HUES48 (cell line): Measurements from ENCODE around the gene PSMB11.

Experiments
- H3K27ac ChIP-seq: one replicate; pipeline ENCODE4 v1.7.0; 2013; ENCODE audit warnings: low read depth, low read length, inconsistent platforms
- H3K27me3 ChIP-seq: 2 replicates; pipeline ENCODE4 v1.6.1; 2013; ENCODE audit warnings: mild to moderate bottlenecking, low read length; ENCODE audit not compliant: control insufficient read depth, insufficient read depth
- H3K36me3 ChIP-seq: 2 replicates; pipeline ENCODE4 v1.6.1; 2013; ENCODE audit warnings: low read length; ENCODE audit not compliant: control insufficient read depth, insufficient read depth
- H3K4me1 ChIP-seq: 2 replicates; pipeline ENCODE4 v1.6.1; 2013; ENCODE audit warnings: mild to moderate bottlenecking, low read length; ENCODE audit not compliant: control insufficient read depth, insufficient read depth
- H3K4me3 ChIP-seq: 2 replicates; pipeline ENCODE4 v1.5.1; 2013; ENCODE audit warnings: mild to moderate bottlenecking, low read depth, low read length
- H3K9ac ChIP-seq: 2 replicates; pipeline ENCODE4 v1.6.1; 2013; ENCODE audit warnings: mild to moderate bottlenecking, low read depth, low read length, moderate library complexity
- H3K9me3 ChIP-seq: 2 replicates; pipeline ENCODE4 v1.6.1; 2013; ENCODE audit warnings: low read length; ENCODE audit not compliant: control insufficient read depth, insufficient read depth

The PSMB11 gene

DNA sequence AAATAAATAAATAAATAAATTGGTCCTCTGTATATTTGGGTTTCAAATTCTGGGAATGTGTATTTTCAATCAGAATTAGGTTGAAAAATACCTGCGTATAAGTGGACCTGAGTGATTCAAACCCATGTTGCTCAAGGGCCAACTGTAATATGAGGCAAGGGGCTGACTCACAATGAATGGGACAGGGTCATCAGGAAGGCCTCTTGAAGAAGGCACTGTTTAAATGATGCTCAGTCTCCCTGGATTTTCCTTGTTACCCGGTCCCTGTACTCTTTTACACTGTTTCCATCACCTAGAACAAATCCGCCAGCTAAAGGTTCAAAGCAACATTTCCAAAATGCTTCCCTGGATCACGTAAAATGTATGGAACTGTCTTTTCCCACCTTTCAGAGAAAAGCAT lies 11.1 kb upstream of the PSMB11 start:
- no peak overlapping the region for H3K4me3 ChIP-seq
- no peaks in the 10 kb centered on the region for H3K9me3 ChIP-seq
- H3K27ac ChIP-seq, result no peak overlapping the region
- peaks cover 54% of the 10 kb centered on the region for H3K36me3 ChIP-seq
- H3K9ac ChIP-seq, result no peak overlapping the region
- H3K27me3 ChIP-seq, result no peaks in the 10 kb centered on the region
- H3K4me1 ChIP-seq, result peaks cover 6% of the 10 kb centered on the region

- no peaks in the 10 kb centered on the region for H3K9me3 ChIP-seq
- peak overlapping the region; percentile 90 for H3K4me3 ChIP-seq
- H3K36me3 ChIP-seq, result peaks cover 42% of the 10 kb centered on the region
- H3K27me3 ChIP-seq, result no peaks in the 10 kb centered on the region
- no peak overlapping the region for H3K27ac ChIP-seq
- no peak overlapping the region for H3K9ac ChIP-seq
- H3K4me1 ChIP-seq, result peaks cover 6% of the 10 kb centered on the region
Observed at GRCh38 chr14:23033251-23033727, 8.7 kb upstream of the PSMB11 start.

GRCh38 chr14:23033801-23034497 lies 8.1 kb upstream of the PSMB11 start:
- Histone ChIP-seq H3K27ac (peak overlapping the region; percentile 98), H3K9ac (peak overlapping the region; percentile 92), H3K9me3 (no peaks in the 10 kb centered on the region), H3K27me3 (no peaks in the 10 kb centered on the region), H3K36me3 (peaks cover 36% of the 10 kb centered on the region), H3K4me3 (peak overlapping the region; percentile 90), H3K4me1 (peaks cover 6% of the 10 kb centered on the region)

- Histone ChIP-seq H3K9ac (peak within 1 kb of the TSS; percentile 92), H3K9me3 (no peaks in the 10 kb centered on the region), H3K36me3 (peaks cover 30% of the 10 kb centered on the region), H3K27me3 (no peaks in the 10 kb centered on the region), H3K27ac (peak within 1 kb of the TSS; percentile 98), H3K4me1 (peaks cover 6% of the 10 kb centered on the region), H3K4me3 (peak within 1 kb of the TSS; percentile 90)
Observed at GRCh38 chr14:23034498-23035302, 7.3 kb upstream of the PSMB11 start, which contains the start of gene PSMB5. Gene PSMB5, minus strand, starts transcription at chr14:23034900. Its CDS starts 19 bp downstream, at chr14:23034881.

- Histone ChIP-seq H3K9ac (peak overlapping the region; percentile 92; the same call in 1 of the 2 replicates), H3K4me3 (peak overlapping the region; percentile 90), H3K36me3 (peaks cover 27% of the 10 kb centered on the region)
Observed at GRCh38 chr14:23035303-23036144, 6.5 kb upstream of the PSMB11 start.

GRCh38 chr14:23040100-23040499 lies 1.9 kb upstream of the PSMB11 start:
- Histone ChIP-seq H3K4me3 (no peak overlapping the region), H3K27me3 (no peaks in the 10 kb centered on the region), H3K36me3 (no peaks in the 10 kb centered on the region), H3K9ac (no peak overlapping the region), H3K4me1 (peaks cover 6% of the 10 kb centered on the region), H3K27ac (no peak overlapping the region), H3K9me3 (no peaks in the 10 kb centered on the region)

More at GRCh38 chr14:23035303-23036144, 6.5 kb upstream of the PSMB11 start:
- H3K9me3 ChIP-seq, result no peaks in the 10 kb centered on the region
- peak overlapping the region; percentile 98 for H3K27ac ChIP-seq
- H3K4me1 ChIP-seq, result peaks cover 6% of the 10 kb centered on the region
- H3K27me3 ChIP-seq, result no peaks in the 10 kb centered on the region

DNA sequence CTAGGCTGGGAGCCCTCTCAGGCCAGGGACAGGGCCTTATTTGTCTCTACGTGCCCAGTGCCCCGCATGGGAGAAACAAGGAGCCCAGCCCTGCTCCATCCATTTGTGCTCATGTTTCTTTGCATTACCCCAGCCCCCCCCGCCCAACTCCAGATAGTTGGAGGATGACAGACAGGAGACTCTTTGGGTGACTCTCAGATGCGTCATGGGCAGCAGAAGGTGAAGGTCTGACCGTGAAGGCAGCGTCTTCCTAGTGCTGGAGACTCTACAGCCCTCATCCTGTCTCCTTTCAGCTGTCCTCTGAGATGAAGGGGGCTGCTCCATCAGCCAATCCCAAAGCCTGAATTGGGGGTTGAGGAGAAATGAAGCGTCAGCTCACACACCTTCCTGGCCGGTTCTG lies 283 bp upstream of the PSMB11 start:
- Histone ChIP-seq H3K27me3 (no peaks in the 10 kb centered on the region), H3K9ac (no peak overlapping the region), H3K4me3 (no peak overlapping the region), H3K36me3 (no peaks in the 10 kb centered on the region), H3K4me1 (no peaks in the 10 kb centered on the region), H3K9me3 (no peaks in the 10 kb centered on the region), H3K27ac (no peak overlapping the region)

DNA sequence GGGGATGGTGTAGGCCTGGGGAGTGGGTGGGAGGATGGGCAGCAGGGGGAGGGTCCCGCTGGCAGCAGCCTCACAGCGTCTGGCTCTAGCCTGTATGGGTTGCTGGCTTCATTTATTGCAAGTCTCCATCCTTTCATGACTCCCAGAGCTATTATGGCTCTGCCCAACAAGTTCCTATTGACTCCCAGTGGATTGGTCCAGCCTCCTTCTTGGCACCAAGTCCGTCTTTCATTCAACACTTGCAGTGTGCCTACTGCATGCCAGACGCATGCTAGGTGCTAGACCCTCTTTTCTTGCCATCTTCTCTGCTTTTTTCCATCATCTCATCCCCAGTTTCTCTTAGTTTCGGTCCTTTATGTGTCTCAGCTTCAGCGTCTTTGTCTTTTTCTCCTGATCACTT lies 1.1 kb downstream of the PSMB11 start:
- no peaks in the 10 kb centered on the region for H3K4me1 ChIP-seq
- no peaks in the 10 kb centered on the region; the same call in 1 of the 2 replicates for H3K36me3 ChIP-seq
- no peaks in the 10 kb centered on the region for H3K9me3 ChIP-seq
- H3K4me3 ChIP-seq, result no peak overlapping the region
- H3K9ac ChIP-seq, result no peak overlapping the region
- H3K27ac ChIP-seq, result no peak overlapping the region
- no peaks in the 10 kb centered on the region for H3K27me3 ChIP-seq

GRCh38 chr14:23043754-23044153 lies 1.7 kb downstream of the PSMB11 start:
- Histone ChIP-seq H3K36me3 (no peaks in the 10 kb centered on the region; the same call in 1 of the 2 replicates), H3K27me3 (no peaks in the 10 kb centered on the region), H3K27ac (no peak overlapping the region), H3K9me3 (no peaks in the 10 kb centered on the region), H3K9ac (no peak overlapping the region), H3K4me1 (no peaks in the 10 kb centered on the region), H3K4me3 (no peak overlapping the region)

DNA sequence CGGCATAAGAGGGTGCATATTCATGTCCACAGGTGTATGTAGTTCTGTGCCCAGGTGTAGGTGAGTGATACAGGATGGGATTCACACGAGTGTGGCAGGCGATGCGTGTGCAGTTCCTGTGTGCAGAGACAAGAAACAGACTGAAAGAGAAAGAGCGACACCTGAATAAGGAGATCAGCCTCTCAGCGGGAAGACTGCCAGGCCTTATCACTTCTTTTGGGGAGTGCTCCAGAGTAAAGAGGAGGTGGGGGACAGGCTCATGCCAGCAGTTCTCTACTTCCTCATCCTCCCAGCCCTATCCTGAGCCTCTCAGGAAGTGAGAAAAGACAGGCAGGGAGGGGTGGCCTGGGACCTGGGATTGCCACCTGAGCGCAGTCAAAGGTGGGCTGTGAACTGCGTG lies 2.8 kb downstream of the PSMB11 start:
- H3K36me3 ChIP-seq, result peaks cover 2% of the 10 kb centered on the region
- no peak overlapping the region for H3K4me3 ChIP-seq
- no peaks in the 10 kb centered on the region for H3K4me1 ChIP-seq
- no peaks in the 10 kb centered on the region for H3K27me3 ChIP-seq
- no peak overlapping the region for H3K27ac ChIP-seq
- H3K9ac ChIP-seq, result no peak overlapping the region
- H3K9me3 ChIP-seq, result no peaks in the 10 kb centered on the region
